HG03469 (cell line): Measurements from ENCODE around the gene PRPH.
A peak's percentile ranks its signal among the peaks of the same experiment; 100 is the strongest.
"Not testable (repeated sequence)": the region's sequence is repeated elsewhere in the genome, so short reads cannot be mapped to it uniquely, and the experiment has no call there.

Experiments
- ATAC-seq: cut with Tn5 transposase; IDR thresholded peaks from one replicate; pipeline ENCODE4 v1.9.1; 2021; ENCODE audit warnings: mild to moderate bottlenecking, moderate library complexity, moderate number of reproducible peaks; ENCODE audit not compliant: unreplicated experiment

The PRPH gene

GRCh38 chr12:49298160-49298559 is 3.2 kb downstream of the PRPH start:
- no peak for ATAC-seq

GRCh38 chr12:49301760-49302159 is 6.8 kb downstream of the PRPH start:
- no peak for ATAC-seq

GRCh38 chr12:49304161-49304560 is 9.2 kb downstream of the PRPH start:
- no peak for ATAC-seq

GRCh38 chr12:49305762-49306510 is 11.0 kb downstream of the PRPH start:
- ATAC-seq = no peak

GRCh38 chr12:49309386-49309785 is 14.4 kb downstream of the PRPH start:
- no peak for ATAC-seq

GRCh38 chr12:49310451-49311000 is 15.6 kb downstream of the PRPH start:
- ATAC-seq = not testable (repeated sequence)

- no peak for ATAC-seq
Measured at GRCh38 chr12:49314811-49315210, 19.9 kb downstream of the PRPH start.

GRCh38 chr12:49317118-49317517 is 22.2 kb downstream of the PRPH start:
- not testable (repeated sequence) for ATAC-seq

- ATAC-seq = not testable (repeated sequence)
Measured at GRCh38 chr12:49320411-49321103, 25.6 kb downstream of the PRPH start.

- no peak for ATAC-seq
Measured at GRCh38 chr12:49322367-49322707, 27.4 kb downstream of the PRPH start.

- ATAC-seq = peak; percentile 92
Measured at GRCh38 chr12:49322708-49323523, 28.0 kb downstream of the PRPH start, which contains the start of gene TROAP. TROAP (plus strand) TSS chr12:49323255; CDS start chr12:49323609, 354 bp downstream.

- no peak for ATAC-seq
Measured at GRCh38 chr12:49323524-49324097, 28.7 kb downstream of the PRPH start.

GRCh38 chr12:49325606-49326005 is 30.7 kb downstream of the PRPH start:
- ATAC-seq = no peak

GRCh38 chr12:49327368-49327767 is 32.4 kb downstream of the PRPH start:
- ATAC-seq = no peak

GRCh38 chr12:49327887-49328286 is 32.9 kb downstream of the PRPH start:
- no peak for ATAC-seq

GRCh38 chr12:49328816-49329215 is 33.9 kb downstream of the PRPH start:
- no peak for ATAC-seq

GRCh38 chr12:49330032-49330619 is 35.2 kb downstream of the PRPH start:
- ATAC-seq = no peak

- ATAC-seq = no peak
Measured at GRCh38 chr12:49330631-49331379, 35.9 kb downstream of the PRPH start.

- ATAC-seq = no peak
Measured at GRCh38 chr12:49331380-49332222, 36.7 kb downstream of the PRPH start.
